OCI-LY3 (cell line): ENCODE results near the gene UNCX.

Experiments
- CTCF ChIP-seq: fragments of 200-600, 300-600 bp; sonication (generic); IDR thresholded peaks from 2 replicates; pipeline ENCODE4 v1.5.1; 2014; ENCODE audit warnings: antibody characterized with exemption, low read length, low read depth
- EZH2phosphoT487 ChIP-seq: fragments of 200-600 bp; shearing (Covaris generic); IDR thresholded peaks from 2 replicates; pipeline ENCODE4 v1.6.1; 2018; ENCODE audit warnings: antibody characterized with exemption, mixed run types, low read depth

GRCh38 chr7:1193593-1194424 is 38.9 kb upstream of the UNCX start:
- no peak for TF ChIP-seq EZH2phosphoT487
- 0 out of 2 replicates have a peak, but pooled peaks have one; percentile 6 for TF ChIP-seq CTCF
